ENCODE results near the gene NOL12. TPM values are rescaled to one million over a fixed set of nuclear protein-coding genes. Genes with fewer than 3 reads are reported as not detected.
"Not testable (repeated sequence)": the region's sequence is repeated elsewhere in the genome, so short reads cannot be mapped to it uniquely, and the experiment has no call there.

The NOL12 gene
- total and polyA plus RNA-seq, 5 donors = 13.5 to 16.4 (median 14.5) TPM

- ATAC-seq; H3K4me3 ChIP-seq (ENCODE audit: low read length); H3K4me1 ChIP-seq (ENCODE audit: control insufficient read depth, insufficient read depth, low read length); DNase-seq; intact Hi-C loops (cut with DNase I); H3K9me3 ChIP-seq (ENCODE audit: control insufficient read depth, low read length); H3K27ac ChIP-seq (ENCODE audit: low read length); H3K27me3 ChIP-seq (ENCODE audit: control insufficient read depth, insufficient read depth): not testable (repeated sequence)
- 94% methylated on average over 7 of the region's 7 CpGs for WGBS
Observed at GRCh38 chr22:37717235-37717634, 31.1 kb downstream of the NOL12 start.

DNA sequence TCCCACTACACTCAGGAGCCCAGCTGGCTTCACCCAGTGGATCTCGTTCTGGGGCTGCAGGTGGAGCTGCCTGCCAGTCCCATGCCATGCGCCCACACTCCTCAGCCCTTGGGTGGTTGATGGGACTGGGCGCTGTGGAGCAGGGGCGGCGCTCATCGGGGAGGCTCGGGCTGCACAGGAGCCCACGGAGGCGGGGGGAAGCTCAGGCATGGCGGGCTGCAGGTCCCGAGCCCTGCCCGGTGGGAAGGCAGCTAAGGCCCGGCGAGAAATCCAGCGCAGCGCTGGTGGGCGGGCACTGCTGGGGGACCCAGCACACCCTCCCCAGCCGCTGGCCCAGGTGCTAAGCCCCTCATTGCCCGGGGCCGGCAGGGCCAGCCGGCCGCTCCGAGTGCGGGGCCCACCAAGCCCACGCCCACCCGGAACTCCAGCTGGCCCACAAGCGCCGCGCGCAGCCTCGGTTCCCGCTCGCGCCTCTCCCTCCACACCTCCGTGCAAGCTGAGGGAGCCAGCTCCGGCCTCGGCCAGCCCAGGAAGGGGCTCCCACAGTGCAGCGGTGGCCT lies 31.7 kb downstream of the NOL12 start:
- H3K27me3 ChIP-seq (ENCODE audit: control insufficient read depth, insufficient read depth); H3K4me1 ChIP-seq (ENCODE audit: control insufficient read depth, insufficient read depth, low read length); H3K4me3 ChIP-seq (ENCODE audit: low read length); H3K9me3 ChIP-seq (ENCODE audit: control insufficient read depth, low read length); H3K27ac ChIP-seq (ENCODE audit: low read length); intact Hi-C loops (cut with DNase I); ATAC-seq: not testable (repeated sequence)
- WGBS = 94% methylated on average over 38 of the region's 38 CpGs
- peak in 1 of 3 donors; percentile 42 for DNase-seq

- intact Hi-C loops (cut with DNase I) = no loop called here
- WGBS = 93% methylated on average over 25 of the region's 25 CpGs
- no peaks in the 10 kb centered on the region for H3K27me3 ChIP-seq (ENCODE audit: control insufficient read depth, insufficient read depth)
- H3K27ac ChIP-seq (ENCODE audit: low read length) = no peak overlapping the region
- H3K4me3 ChIP-seq (ENCODE audit: low read length) = no peak overlapping the region
- DNase-seq (no peak), ATAC-seq (peak in 1 of 2 donors; percentile 7)
- no peaks in the 10 kb centered on the region for H3K4me1 ChIP-seq (ENCODE audit: control insufficient read depth, insufficient read depth, low read length)
- H3K9me3 ChIP-seq (ENCODE audit: control insufficient read depth, low read length) = no peaks in the 10 kb centered on the region
Observed at GRCh38 chr22:37725551-37726240, 39.6 kb downstream of the NOL12 start.

- intact Hi-C loops (cut with DNase I) = no loop called here
- WGBS = 86% methylated on average over 20 of the region's 20 CpGs
- peak in 1 of 2 donors; percentile 34 for ATAC-seq
Observed at GRCh38 chr22:37726241-37726887, 40.2 kb downstream of the NOL12 start.

DNA sequence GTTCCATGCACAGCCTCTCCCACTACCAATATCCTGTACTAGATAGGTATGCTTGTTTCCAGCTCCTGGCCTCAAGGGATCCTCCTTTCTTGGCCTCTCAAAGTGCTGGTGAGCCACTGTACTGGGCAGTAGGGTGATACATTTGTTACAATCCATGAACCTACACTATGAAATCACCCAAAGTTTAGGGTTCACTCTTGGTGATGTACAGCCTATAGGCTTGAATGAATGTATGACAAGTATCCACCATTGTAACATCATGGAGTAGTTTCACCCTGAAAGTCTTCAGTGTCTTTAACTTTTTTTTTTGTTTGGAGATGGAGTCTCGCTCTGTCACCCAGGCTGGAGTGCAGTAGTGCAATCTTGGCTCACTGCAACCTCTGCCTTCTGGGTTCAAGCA lies 42.5 kb downstream of the NOL12 start:
- H3K27me3 ChIP-seq (ENCODE audit: control insufficient read depth, insufficient read depth) = no peaks in the 10 kb centered on the region
- WGBS = 95% methylated on average over 1 of the region's 1 CpG
- H3K4me3 ChIP-seq (ENCODE audit: low read length) = no peak overlapping the region
- H3K4me1 ChIP-seq (ENCODE audit: control insufficient read depth, insufficient read depth, low read length) = no peaks in the 10 kb centered on the region
- ATAC-seq (peak; percentile 28 to 34), DNase-seq (no peak)
- intact Hi-C loops (cut with DNase I) = no loop called here
- H3K27ac ChIP-seq (ENCODE audit: low read length) = peak overlapping the region; percentile 81
- no peaks in the 10 kb centered on the region for H3K9me3 ChIP-seq (ENCODE audit: control insufficient read depth, low read length)

More at GRCh38 chr22:37726241-37726887, 40.2 kb downstream of the NOL12 start:
- peak in 1 of 3 donors; percentile 58 for DNase-seq
- H3K27me3 ChIP-seq (ENCODE audit: control insufficient read depth, insufficient read depth) = no peaks in the 10 kb centered on the region
- no peaks in the 10 kb centered on the region for H3K9me3 ChIP-seq (ENCODE audit: control insufficient read depth, low read length)
- H3K4me1 ChIP-seq (ENCODE audit: control insufficient read depth, insufficient read depth, low read length) = no peaks in the 10 kb centered on the region
- no peak overlapping the region for H3K27ac ChIP-seq (ENCODE audit: low read length)
- H3K4me3 ChIP-seq (ENCODE audit: low read length) = no peak overlapping the region

DNA sequence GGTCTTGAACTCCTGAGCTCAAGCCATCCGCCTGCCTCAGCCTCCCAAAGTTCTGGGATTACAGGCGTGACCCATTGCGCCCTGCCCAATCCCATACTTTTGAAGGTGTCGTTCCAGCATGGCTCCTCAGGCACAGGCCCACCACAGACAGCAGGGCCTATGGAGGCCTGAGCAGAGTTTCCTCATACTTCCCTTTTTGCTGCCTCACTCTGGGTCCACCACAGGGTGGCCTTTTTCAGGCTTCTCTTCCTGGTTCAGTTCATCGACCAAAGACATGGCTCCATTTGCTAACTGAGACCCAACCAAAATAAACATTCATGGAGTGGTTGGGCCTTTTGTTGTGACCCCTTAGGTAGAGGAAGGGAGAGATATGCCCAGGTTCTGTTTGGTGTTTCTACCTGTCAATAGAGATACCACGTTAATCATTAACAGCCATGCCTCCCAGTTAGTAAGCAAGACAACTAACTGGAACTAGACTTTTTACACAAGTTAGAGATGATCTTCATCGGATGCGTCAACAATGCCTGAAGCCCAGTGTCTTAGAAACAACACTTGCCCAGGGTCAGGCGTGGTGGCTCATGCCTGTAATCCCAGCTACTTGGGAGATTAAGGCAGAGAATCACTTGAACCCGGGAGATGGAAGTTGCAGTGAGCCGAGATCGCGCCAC lies 45.8 kb downstream of the NOL12 start:
- intact Hi-C loops (cut with DNase I) = no loop called here
- Histone ChIP-seq H3K27me3 (ENCODE audit: control insufficient read depth, insufficient read depth) (no peaks in the 10 kb centered on the region), H3K4me1 (ENCODE audit: control insufficient read depth, insufficient read depth, low read length) (no peaks in the 10 kb centered on the region), H3K27ac (ENCODE audit: low read length) (no peak overlapping the region), H3K4me3 (ENCODE audit: low read length) (no peak overlapping the region), H3K9me3 (ENCODE audit: control insufficient read depth, low read length) (no peaks in the 10 kb centered on the region)
- 86% methylated on average over 13 of the region's 13 CpGs for WGBS
- DNase-seq (no peak), ATAC-seq (peak in 1 of 2 donors; percentile 17)

GRCh38 chr22:37732699-37733607 lies 46.8 kb downstream of the NOL12 start:
- DNase-seq (no peak), ATAC-seq (no peak)
- 80% methylated on average over 19 of the region's 19 CpGs for WGBS
- no peaks in the 10 kb centered on the region for H3K9me3 ChIP-seq (ENCODE audit: control insufficient read depth, low read length)
- H3K4me3 ChIP-seq (ENCODE audit: low read length) = no peak overlapping the region
- intact Hi-C loops (cut with DNase I) = no loop called here
- H3K27me3 ChIP-seq (ENCODE audit: control insufficient read depth, insufficient read depth) = no peaks in the 10 kb centered on the region
- no peaks in the 10 kb centered on the region for H3K4me1 ChIP-seq (ENCODE audit: control insufficient read depth, insufficient read depth, low read length)
- no peak overlapping the region for H3K27ac ChIP-seq (ENCODE audit: low read length)

- Histone ChIP-seq H3K27ac (ENCODE audit: low read length) (no peak overlapping the region), H3K9me3 (ENCODE audit: control insufficient read depth, low read length) (no peaks in the 10 kb centered on the region), H3K4me3 (ENCODE audit: low read length) (no peak overlapping the region), H3K4me1 (ENCODE audit: control insufficient read depth, insufficient read depth, low read length) (no peaks in the 10 kb centered on the region), H3K27me3 (ENCODE audit: control insufficient read depth, insufficient read depth) (no peaks in the 10 kb centered on the region)
- DNase-seq (peak in 1 of 3 donors; percentile 31), ATAC-seq (no peak)
- WGBS = 87% methylated on average over 11 of the region's 11 CpGs
- intact Hi-C loops (cut with DNase I) = no loop called here
Observed at GRCh38 chr22:37733625-37734401, 47.7 kb downstream of the NOL12 start.

DNA sequence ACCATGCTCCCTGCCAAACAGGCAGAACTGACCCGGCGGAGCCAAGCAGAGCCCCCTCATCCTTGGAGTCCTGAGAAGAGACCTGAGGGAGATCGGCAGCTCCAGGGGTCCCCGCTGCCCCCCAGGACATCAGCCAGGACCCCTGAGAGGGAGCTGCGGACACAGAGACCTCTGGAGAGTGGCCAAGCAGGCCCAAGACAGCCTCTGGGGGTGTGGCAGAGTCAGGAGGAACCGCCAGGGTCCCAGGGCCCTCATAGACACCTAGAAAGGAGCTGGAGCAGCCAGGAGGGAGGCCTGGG lies 48.2 kb downstream of the NOL12 start:
- peak in 1 of 3 donors; percentile 59 for DNase-seq
- Histone ChIP-seq H3K4me1 (ENCODE audit: control insufficient read depth, insufficient read depth, low read length) (no peaks in the 10 kb centered on the region), H3K27ac (ENCODE audit: low read length) (no peak overlapping the region), H3K9me3 (ENCODE audit: control insufficient read depth, low read length) (no peaks in the 10 kb centered on the region), H3K27me3 (ENCODE audit: control insufficient read depth, insufficient read depth) (no peaks in the 10 kb centered on the region), H3K4me3 (ENCODE audit: low read length) (no peak overlapping the region)
- WGBS = 84% methylated on average over 6 of the region's 6 CpGs
- ATAC-seq = no peak
- intact Hi-C loops (cut with DNase I) = no loop called here

- Histone ChIP-seq H3K27me3 (ENCODE audit: control insufficient read depth, insufficient read depth) (no peaks in the 10 kb centered on the region), H3K27ac (ENCODE audit: low read length) (no peak overlapping the region), H3K4me3 (ENCODE audit: low read length) (no peak overlapping the region), H3K9me3 (ENCODE audit: control insufficient read depth, low read length) (no peaks in the 10 kb centered on the region), H3K4me1 (ENCODE audit: control insufficient read depth, insufficient read depth, low read length) (no peaks in the 10 kb centered on the region)
- intact Hi-C loops (cut with DNase I) = no loop called here
- ATAC-seq (peak; percentile 53), DNase-seq (peak; percentile 68 to 86 (median 85))
- WGBS = 55% methylated on average over 16 of the region's 16 CpGs
Observed at GRCh38 chr22:37734964-37735451, 48.9 kb downstream of the NOL12 start.

All from right cardiac atrium (tissue), 5 donors.